ENCODE data around the gene MEP1A. TPM values are rescaled to one million over a fixed set of nuclear protein-coding genes. Genes with fewer than 3 reads are reported as not detected.

The MEP1A gene
- total RNA-seq, 2 experiments from 2014 or later: not detected

GRCh38 chr6:46784535-46784934 is 8.7 kb upstream of the MEP1A start:
- Histone ChIP-seq H3K27me3 (ENCODE audit: control insufficient read depth in 1 of 2, insufficient read depth in 2 of 2, low read length in 2 of 2) (no peaks in the 10 kb centered on the region), H3K36me3 (ENCODE audit: insufficient read depth, low read length) (no peaks in the 10 kb centered on the region), H3K27ac (ENCODE audit: low read depth in 1 of 2, low read length in 2 of 2) (no peak overlapping the region), H3K4me3 (ENCODE audit: low read length) (no peak overlapping the region), H3K4me1 (ENCODE audit: insufficient read depth, low read length) (no peaks in the 10 kb centered on the region), H3K9me3 (ENCODE audit: control insufficient read depth in 1 of 2, insufficient read depth in 1 of 2, low read length in 2 of 2) (no peaks in the 10 kb centered on the region)
- Mint-ChIP-seq H3K36me3 (ENCODE audit: low read depth) (no peaks in the 10 kb centered on the region), H3K27me3 (no peaks in the 10 kb centered on the region), H3K4me3 (no peak overlapping the region), H3K4me1 (ENCODE audit: low read depth) (no peaks in the 10 kb centered on the region), H3K27ac (no peak overlapping the region), H3K9me3 (no peaks in the 10 kb centered on the region)
- TF ChIP-seq CTCF (IDR thresholded peaks at IDR 0.05): no peak
- POLR2A ChIA-PET: no interaction called here
- DNase-seq: no peak
- no peak for ATAC-seq (ENCODE audit: poor library complexity)
- intact Hi-C loops (cut with DNase I, micrococcal nuclease): no loop called here
- CTCF ChIA-PET: no interaction called here

GRCh38 chr6:46787871-46788540 is 5.2 kb upstream of the MEP1A start:
- H3K27me3 ChIP-seq (ENCODE audit: control insufficient read depth in 1 of 2, insufficient read depth in 2 of 2, low read length in 2 of 2): no peaks in the 10 kb centered on the region
- H3K4me3 ChIP-seq (ENCODE audit: low read length): no peak overlapping the region
- intact Hi-C loops (cut with DNase I, micrococcal nuclease): no loop called here
- no peaks in the 10 kb centered on the region for H3K27me3 Mint-ChIP-seq
- no peaks in the 10 kb centered on the region for H3K36me3 ChIP-seq (ENCODE audit: insufficient read depth, low read length)
- H3K27ac Mint-ChIP-seq: no peak overlapping the region
- DNase-seq (no peak), ATAC-seq (ENCODE audit: poor library complexity) (no peak)
- H3K36me3 Mint-ChIP-seq (ENCODE audit: low read depth): no peaks in the 10 kb centered on the region
- H3K4me1 Mint-ChIP-seq (ENCODE audit: low read depth): no peaks in the 10 kb centered on the region
- no peaks in the 10 kb centered on the region for H3K9me3 ChIP-seq (ENCODE audit: control insufficient read depth in 1 of 2, insufficient read depth in 1 of 2, low read length in 2 of 2)
- ChIA-PET CTCF (no interaction called here), POLR2A (no interaction called here)
- no peaks in the 10 kb centered on the region for H3K9me3 Mint-ChIP-seq
- no peaks in the 10 kb centered on the region for H3K4me1 ChIP-seq (ENCODE audit: insufficient read depth, low read length)
- TF ChIP-seq CTCF (IDR thresholded peaks at IDR 0.05): no peak
- no peak overlapping the region for H3K4me3 Mint-ChIP-seq
- no peak overlapping the region for H3K27ac ChIP-seq (ENCODE audit: low read depth in 1 of 2, low read length in 2 of 2)

GRCh38 chr6:46788791-46789190 is 4.4 kb upstream of the MEP1A start:
- Histone ChIP-seq H3K4me1 (ENCODE audit: insufficient read depth, low read length) (no peaks in the 10 kb centered on the region), H3K36me3 (ENCODE audit: insufficient read depth, low read length) (no peaks in the 10 kb centered on the region), H3K27me3 (ENCODE audit: control insufficient read depth in 1 of 2, insufficient read depth in 2 of 2, low read length in 2 of 2) (no peaks in the 10 kb centered on the region), H3K9me3 (ENCODE audit: control insufficient read depth in 1 of 2, insufficient read depth in 1 of 2, low read length in 2 of 2) (no peaks in the 10 kb centered on the region), H3K4me3 (ENCODE audit: low read length) (no peak overlapping the region), H3K27ac (ENCODE audit: low read depth in 1 of 2, low read length in 2 of 2) (no peak overlapping the region)
- DNase-seq: no peak
- no peak overlapping the region for H3K27ac Mint-ChIP-seq
- no peak for TF ChIP-seq CTCF (IDR thresholded peaks at IDR 0.05)
- H3K4me1 Mint-ChIP-seq (ENCODE audit: low read depth): no peaks in the 10 kb centered on the region
- no peaks in the 10 kb centered on the region for H3K36me3 Mint-ChIP-seq (ENCODE audit: low read depth)
- H3K9me3 Mint-ChIP-seq: no peaks in the 10 kb centered on the region
- ATAC-seq (ENCODE audit: poor library complexity): no peak
- ChIA-PET POLR2A (no interaction called here), CTCF (no interaction called here)
- H3K4me3 Mint-ChIP-seq: no peak overlapping the region
- intact Hi-C loops (cut with DNase I, micrococcal nuclease): no loop called here
- no peaks in the 10 kb centered on the region for H3K27me3 Mint-ChIP-seq
